PFSK-1 (cell line): ENCODE results near the gene SERPINA5.

Experiments used
- FOXP2 ChIP-seq: optimal IDR thresholded peaks from 2 replicates; pipeline ENCODE3; 2011; ENCODE audit warnings: borderline replicate concordance, control low read depth, inconsistent platforms; ENCODE audit not compliant: insufficient read depth; ENCODE audit errors: extremely low read length, extremely low read depth
- POLR2AphosphoS5 ChIP-seq: IDR thresholded peaks from 2 replicates; pipeline ENCODE4 v1.6.1; 2012; ENCODE audit warnings: low read depth, mild to moderate bottlenecking, control low read depth, low read length, moderate library complexity
- SIN3A ChIP-seq: IDR thresholded peaks from 2 replicates; pipeline ENCODE4 v1.6.1; 2012; ENCODE audit warnings: mild to moderate bottlenecking, low read length, moderate library complexity, borderline replicate concordance; ENCODE audit not compliant: insufficient read depth
- TAF1 ChIP-seq: IDR thresholded peaks from 2 replicates; pipeline ENCODE4 v1.6.1; 2012; ENCODE audit warnings: low read length, control low read depth, borderline replicate concordance; ENCODE audit not compliant: insufficient read depth
- TF ChIP-seq, protein P1 (sequence below), 2 experiments: IDR thresholded peaks; 2 replicates each; pipeline versions ENCODE4 v1.6.1 to v1.8.0; 2011 to 2012; ENCODE audit warnings: low read depth in 2 of 2, low read length in 2 of 2, control low read depth in 1 of 2, inconsistent platforms in 1 of 2, mild to moderate bottlenecking in 1 of 2, moderate library complexity in 1 of 2; ENCODE audit not compliant: insufficient read depth in 1 of 2

Gene SERPINA5

DNA sequence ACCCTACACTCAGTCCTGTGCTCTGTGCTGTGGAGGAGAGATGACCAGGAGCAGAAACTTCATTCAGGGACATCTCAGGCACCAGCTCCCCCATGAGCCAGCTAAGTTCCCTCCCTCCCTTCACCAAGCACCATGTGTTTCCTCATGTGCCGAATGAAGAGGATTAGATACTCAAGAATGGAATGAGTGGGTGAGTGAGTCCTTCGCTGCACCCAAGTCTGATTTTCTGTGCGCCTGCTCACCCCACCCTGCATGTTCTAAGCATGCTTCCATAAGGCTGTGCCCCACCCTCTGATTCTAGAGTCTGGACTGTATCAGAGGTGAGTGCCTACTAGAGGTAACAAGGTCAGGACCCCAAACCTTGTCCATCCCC, 12.1 kb downstream of the SERPINA5 start:
- no peak for TF ChIP-seq SIN3A
- TF ChIP-seq TAF1: no peak
- no peak for TF ChIP-seq POLR2AphosphoS5
- TF ChIP-seq FOXP2: no peak
- TF ChIP-seq, protein P1, sequence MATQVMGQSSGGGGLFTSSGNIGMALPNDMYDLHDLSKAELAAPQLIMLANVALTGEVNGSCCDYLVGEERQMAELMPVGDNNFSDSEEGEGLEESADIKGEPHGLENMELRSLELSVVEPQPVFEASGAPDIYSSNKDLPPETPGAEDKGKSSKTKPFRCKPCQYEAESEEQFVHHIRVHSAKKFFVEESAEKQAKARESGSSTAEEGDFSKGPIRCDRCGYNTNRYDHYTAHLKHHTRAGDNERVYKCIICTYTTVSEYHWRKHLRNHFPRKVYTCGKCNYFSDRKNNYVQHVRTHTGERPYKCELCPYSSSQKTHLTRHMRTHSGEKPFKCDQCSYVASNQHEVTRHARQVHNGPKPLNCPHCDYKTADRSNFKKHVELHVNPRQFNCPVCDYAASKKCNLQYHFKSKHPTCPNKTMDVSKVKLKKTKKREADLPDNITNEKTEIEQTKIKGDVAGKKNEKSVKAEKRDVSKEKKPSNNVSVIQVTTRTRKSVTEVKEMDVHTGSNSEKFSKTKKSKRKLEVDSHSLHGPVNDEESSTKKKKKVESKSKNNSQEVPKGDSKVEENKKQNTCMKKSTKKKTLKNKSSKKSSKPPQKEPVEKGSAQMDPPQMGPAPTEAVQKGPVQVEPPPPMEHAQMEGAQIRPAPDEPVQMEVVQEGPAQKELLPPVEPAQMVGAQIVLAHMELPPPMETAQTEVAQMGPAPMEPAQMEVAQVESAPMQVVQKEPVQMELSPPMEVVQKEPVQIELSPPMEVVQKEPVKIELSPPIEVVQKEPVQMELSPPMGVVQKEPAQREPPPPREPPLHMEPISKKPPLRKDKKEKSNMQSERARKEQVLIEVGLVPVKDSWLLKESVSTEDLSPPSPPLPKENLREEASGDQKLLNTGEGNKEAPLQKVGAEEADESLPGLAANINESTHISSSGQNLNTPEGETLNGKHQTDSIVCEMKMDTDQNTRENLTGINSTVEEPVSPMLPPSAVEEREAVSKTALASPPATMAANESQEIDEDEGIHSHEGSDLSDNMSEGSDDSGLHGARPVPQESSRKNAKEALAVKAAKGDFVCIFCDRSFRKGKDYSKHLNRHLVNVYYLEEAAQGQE (IDR thresholded peaks at IDR 0.05; ENCODE audit: insufficient read depth in 1 of 2, low read depth in 2 of 2, low read length in 2 of 2): no peak

- TF ChIP-seq FOXP2 (no peak), POLR2AphosphoS5 (no peak), SIN3A (no peak), TAF1 (no peak)
- TF ChIP-seq, protein P1 (IDR thresholded peaks at IDR 0.05; ENCODE audit: insufficient read depth in 1 of 2, low read depth in 2 of 2, low read length in 2 of 2): no peak
These were observed 12.7 kb downstream of the SERPINA5 start for GRCh38 chr14:94593749-94594431.

- TF ChIP-seq SIN3A (no peak), FOXP2 (no peak), POLR2AphosphoS5 (no peak), TAF1 (no peak)
- TF ChIP-seq, protein P1 (IDR thresholded peaks at IDR 0.05; ENCODE audit: insufficient read depth in 1 of 2, low read depth in 2 of 2, low read length in 2 of 2): no peak
These were observed 13.2 kb downstream of the SERPINA5 start for GRCh38 chr14:94594441-94594840.

DNA sequence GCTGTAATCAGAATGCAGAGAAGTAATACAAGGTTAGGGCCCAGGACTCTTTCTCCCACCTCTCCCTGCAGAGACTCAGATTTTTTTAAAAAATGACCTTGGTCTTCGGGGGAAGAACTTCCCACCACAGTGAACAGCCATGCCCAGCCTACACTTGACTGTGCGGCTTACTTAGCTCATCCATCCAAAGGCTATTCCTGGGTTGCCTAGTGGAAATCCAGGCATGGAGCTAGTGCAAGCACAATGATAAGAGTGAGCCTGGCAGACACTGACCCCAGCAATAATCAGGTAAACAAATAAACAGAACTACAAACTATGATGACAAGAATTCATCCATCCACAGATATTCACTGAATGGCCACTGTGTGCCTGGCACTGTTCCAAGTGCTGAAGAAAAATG, 14.7 kb downstream of the SERPINA5 start:
- no peak for TF ChIP-seq POLR2AphosphoS5
- TF ChIP-seq TAF1: no peak
- TF ChIP-seq FOXP2: no peak
- no peak for TF ChIP-seq SIN3A
- TF ChIP-seq, protein P1 (IDR thresholded peaks at IDR 0.05; ENCODE audit: insufficient read depth in 1 of 2, low read depth in 2 of 2, low read length in 2 of 2): no peak

GRCh38 chr14:94596361-94596760, 15.1 kb downstream of the SERPINA5 start:
- no peak for TF ChIP-seq TAF1
- no peak for TF ChIP-seq SIN3A
- TF ChIP-seq POLR2AphosphoS5: no peak
- no peak for TF ChIP-seq FOXP2
- TF ChIP-seq, protein P1 (IDR thresholded peaks at IDR 0.05; ENCODE audit: insufficient read depth in 1 of 2, low read depth in 2 of 2, low read length in 2 of 2): no peak
